IMR-90 (cell line): Measurements from ENCODE around the gene PRDM5. TPM values are rescaled to one million over a fixed set of nuclear protein-coding genes. Genes with fewer than 3 reads are reported as not detected.
"Not testable (repeated sequence)": the region's sequence is repeated elsewhere in the genome, so short reads cannot be mapped to it uniquely, and the experiment has no call there.

ENCODE experiments used
- ATAC-seq: fragments of 200-7000 bp; cut with Tn5 transposase; 2 replicates; pipeline ENCODE4 v1.9.1; 2020; ENCODE audit warnings: low read depth, mild to moderate bottlenecking, moderate library complexity
- BruUV-seq: library from RNA; stranded (reverse); fragments of 400-500 nt; replicated peaks from 2 replicates; lab custom pipeline; 2021; lab: Mats Ljungman, UMichigan
- CTCF ChIA-PET: fragments of 300-600 bp; formaldehyde crosslinking; extraction: SDS; loops from one replicate; lab custom pipeline; 2021; ENCODE audit warnings: antibody characterized with exemption; lab: Yijun Ruan, JAX
- POLR2A ChIA-PET: fragments of 300-600 bp; sonication (Branson Sonifier 250); formaldehyde crosslinking; loops from one replicate; lab custom pipeline; 2022; ENCODE audit warnings: antibody characterized with exemption; ENCODE audit not compliant: unreplicated experiment; lab: Charles Lee
- DNase-seq: peaks from one replicate; pipeline ENCODE4 v3.0.0; 2013
- H2AFZ ChIP-seq: replicated peaks from 2 replicates; pipeline ENCODE3; 2013; ENCODE audit warnings: low read length, mild to moderate bottlenecking; ENCODE audit not compliant: poor library complexity
- H2AK5ac ChIP-seq: 2 replicates; pipeline ENCODE4 v1.6.1; 2013; ENCODE audit warnings: low read depth, low read length, inconsistent platforms
- H2AK9ac ChIP-seq: replicated peaks from 2 replicates; pipeline ENCODE3; 2013; ENCODE audit warnings: mild to moderate bottlenecking, low read depth, low read length, moderate library complexity; ENCODE audit not compliant: poor library complexity
- H2BK120ac ChIP-seq: 2 replicates; pipeline ENCODE4 v1.6.1; 2013; ENCODE audit warnings: low read depth, low read length, inconsistent platforms
- H2BK15ac ChIP-seq: 3 replicates; pipeline ENCODE4 v1.6.1; 2013; ENCODE audit warnings: low read depth, low read length, inconsistent platforms
- H2BK20ac ChIP-seq: 2 replicates; pipeline ENCODE4 v1.6.1; 2013; ENCODE audit warnings: low read depth, mild to moderate bottlenecking, inconsistent platforms, low read length, moderate library complexity
- H2BK5ac ChIP-seq: 2 replicates; pipeline ENCODE4 v1.6.1; 2013; ENCODE audit warnings: mild to moderate bottlenecking, low read depth, low read length, inconsistent platforms; ENCODE audit not compliant: poor library complexity, severe bottlenecking
- H3K14ac ChIP-seq: replicated peaks from 2 replicates; pipeline ENCODE4 v1.6.1; 2013; ENCODE audit warnings: low read depth, low read length, inconsistent platforms
- H3K18ac ChIP-seq: 2 replicates; pipeline ENCODE4 v1.6.1; 2013; ENCODE audit warnings: low read depth, low read length, control low read depth
- H3K23ac ChIP-seq: 2 replicates; pipeline ENCODE4 v1.6.1; 2013; ENCODE audit warnings: low read depth, low read length, inconsistent platforms
- H3K27ac ChIP-seq: 2 replicates; pipeline ENCODE4 v1.5.1; 2013; ENCODE audit warnings: mild to moderate bottlenecking, control low read depth, low read length; ENCODE audit not compliant: insufficient read depth
- H3K27me3 ChIP-seq: 2 replicates; pipeline ENCODE4 v1.6.1; 2013; ENCODE audit warnings: low read length; ENCODE audit not compliant: control insufficient read depth, insufficient read depth
- H3K36me3 ChIP-seq: 2 replicates; pipeline ENCODE4 v1.6.1; 2013; ENCODE audit warnings: low read length, mixed read lengths; ENCODE audit not compliant: control insufficient read depth, insufficient read depth
- H3K4ac ChIP-seq: 2 replicates; pipeline ENCODE4 v1.6.1; 2013; ENCODE audit warnings: low read depth, low read length, inconsistent platforms
- H3K4me1 ChIP-seq: 2 replicates; pipeline ENCODE4 v1.6.1; 2013; ENCODE audit warnings: low read length, mixed read lengths; ENCODE audit not compliant: control insufficient read depth, insufficient read depth
- H3K4me2 ChIP-seq: 2 replicates; pipeline ENCODE4 v1.6.1; 2013; ENCODE audit warnings: low read depth, mild to moderate bottlenecking, control low read depth, low read length, moderate library complexity
- H3K4me3 ChIP-seq: 2 replicates; pipeline ENCODE4 v1.5.1; 2013; ENCODE audit warnings: low read depth, mild to moderate bottlenecking, control low read depth, low read length, moderate library complexity; ENCODE audit not compliant: insufficient read depth
- H3K56ac ChIP-seq: 2 replicates; pipeline ENCODE4 v1.6.1; 2013; ENCODE audit warnings: low read length, inconsistent platforms; ENCODE audit not compliant: insufficient read depth; ENCODE audit errors: extremely low read depth
- H3K79me1 ChIP-seq, 2 experiments: 2 replicates each; pipeline ENCODE4 v1.6.1; 2013; ENCODE audit warnings: low read length in 2 of 2, inconsistent platforms in 1 of 2, low read depth in 1 of 2
- H3K9ac ChIP-seq: 2 replicates; pipeline ENCODE4 v1.6.1; 2013; ENCODE audit warnings: low read depth, low read length, control low read depth
- H3K9me1 ChIP-seq: 2 replicates; pipeline ENCODE4 v1.6.1; 2013; ENCODE audit warnings: low read length, inconsistent platforms; ENCODE audit not compliant: insufficient read depth
- H3K9me3 ChIP-seq: 2 replicates; pipeline ENCODE4 v1.6.1; 2013; ENCODE audit warnings: low read length; ENCODE audit not compliant: control insufficient read depth, insufficient read depth
- H4K20me1 ChIP-seq: 2 replicates; pipeline ENCODE4 v1.6.1; 2013; ENCODE audit warnings: low read length, inconsistent platforms; ENCODE audit not compliant: insufficient read depth
- H4K5ac ChIP-seq: 2 replicates; pipeline ENCODE4 v1.6.1; 2013; ENCODE audit warnings: mild to moderate bottlenecking, low read depth, low read length, control low read depth
- H4K8ac ChIP-seq, 2 experiments: 2 replicates each; pipeline ENCODE4 v1.6.1; 2013; ENCODE audit warnings: low read depth in 2 of 2, low read length in 2 of 2, control low read depth in 1 of 2, inconsistent platforms in 1 of 2
- H4K91ac ChIP-seq: 2 replicates; pipeline ENCODE4 v1.6.1; 2013; ENCODE audit warnings: low read depth, low read length, inconsistent platforms; ENCODE audit not compliant: insufficient read depth
- WGBS, 2 experiments: methylation state at CpG; one replicate each; pipeline versions ENCODE4 v1.1.5 to v1.1.7; 2013; ENCODE audit warnings: missing lambda C conversion rate in 2 of 2; ENCODE audit not compliant: insufficient read length in 1 of 2; ENCODE audit errors: extremely low coverage in 2 of 2; 5-methylcytosine and 5-hydroxymethylcytosine counted together
- dilution Hi-C: fragments of 300-500 bp; cut with HindIII; formaldehyde crosslinking; loops from one replicate; pipeline ENCODE4 v1.14.3; 2018; ENCODE audit warnings: low sequenced_read_pairs; ENCODE audit not compliant: unreplicated experiment
- in situ Hi-C: fragments of 300-500 bp; cut with MboI; formaldehyde crosslinking; loops from 3 replicates; pipeline ENCODE4 v1.14.3; 2019; ENCODE audit warnings: low sequenced_read_pairs, inconsistent platforms, mixed read lengths
- intact Hi-C: fragments of 100-400 bp; cut with micrococcal nuclease; formaldehyde crosslinking; loops from 2 replicates; pipeline ENCODE4 v1.10.0; 2022
- polyA plus RNA-seq, 3 experiments: library from polyadenylated mRNA; depleted of rRNA; stranded (reverse); fragments of >200 nt; gene quantifications; 2 replicates each; pipeline ENCODE4 v1.2.3, GENCODE V29; 2012; ENCODE audit warnings: low replicate concordance in 1 of 3
- total RNA-seq: library from RNA; depleted of rRNA; stranded (reverse); fragments of >200 nt; gene quantifications from 2 replicates; pipeline ENCODE4 v1.2.3, GENCODE V29; 2012

PRDM5 gene
- total and polyA plus RNA-seq, 2 of the 4 experiments (the other 2 are of a cell fraction): 4.1 to 10.8 TPM

- H3K79me1 ChIP-seq, H3K23ac ChIP-seq, H3K4me1 ChIP-seq, H2BK15ac ChIP-seq, DNase-seq, H4K20me1 ChIP-seq, H3K4ac ChIP-seq, H3K4me2 ChIP-seq, POLR2A ChIA-PET, CTCF ChIA-PET, BruUV-seq, H3K27me3 ChIP-seq, in situ Hi-C loops, ATAC-seq, H3K27ac ChIP-seq, H3K56ac ChIP-seq, H2BK5ac ChIP-seq, H2BK20ac ChIP-seq, H4K91ac ChIP-seq, H3K36me3 ChIP-seq, H3K18ac ChIP-seq, H2AK5ac ChIP-seq, H3K14ac ChIP-seq, H2AFZ ChIP-seq, H3K9me3 ChIP-seq, H4K8ac ChIP-seq, H2AK9ac ChIP-seq, H3K9ac ChIP-seq, H3K4me3 ChIP-seq, H2BK120ac ChIP-seq, dilution Hi-C loops, H3K9me1 ChIP-seq, H4K5ac ChIP-seq, intact Hi-C loops: not testable (repeated sequence)
- WGBS, 2 experiments: 81% methylated on average over 5 of the region's 9 CpGs; no CpG with 5 or more reads in 1 of the 2 experiments
These were observed 180.9 kb downstream of the PRDM5 start for GRCh38 chr4:120741636-120742035.
